Endothelial cell of umbilical vein (primary cell): ENCODE results near the gene GSN. TPM values are rescaled to one million over a fixed set of nuclear protein-coding genes. Genes with fewer than 3 reads are reported as not detected.

Experiments used
- BruUV-seq: library from RNA; stranded (reverse); fragments of 400-500 nt; replicated peaks from 2 replicates; lab custom pipeline; 2021; lab: Mats Ljungman, UMichigan
- CTCF ChIA-PET: fragments of 300-600, 350-600 bp; sonication (Branson Sonifier 250); formaldehyde crosslinking; loops from one replicate; lab custom pipeline; 2021; ENCODE audit warnings: antibody characterized with exemption, inconsistent platforms; lab: Charles Lee
- POLR2A ChIA-PET: fragments of 300-600, 350-600 bp; sonication (Branson Sonifier 250); formaldehyde crosslinking; loops from one replicate; lab custom pipeline; 2021; ENCODE audit warnings: antibody characterized with exemption, inconsistent platforms; lab: Charles Lee
- DNase-seq: peaks from one replicate; pipeline ENCODE4 v3.0.0-alpha.2; 2011; ENCODE audit warnings: low read depth, low spot score
- FAIRE-seq: peaks from 2 replicates; lab custom pipeline; 2011; peaks lifted over from hg19 to GRCh38; lab: Jason Lieb, UNC
- H2AFZ ChIP-seq: 2 replicates; pipeline ENCODE4 v1.6.0; 2012; ENCODE audit warnings: low read depth, low read length, control low read depth, inconsistent platforms
- H3K27ac ChIP-seq: 2 replicates; pipeline ENCODE4 v1.5.1; 2011; ENCODE audit warnings: low read depth, mild to moderate bottlenecking, control low read depth, low read length, moderate library complexity; ENCODE audit not compliant: insufficient read depth
- H3K27me3 ChIP-seq, 2 experiments: 2 replicates each; pipeline versions ENCODE4 v1.6.0 to v1.6.1; 2011; ENCODE audit warnings: low read length in 2 of 2, mixed read lengths in 1 of 2; ENCODE audit not compliant: control insufficient read depth in 2 of 2, insufficient read depth in 2 of 2
- H3K36me3 ChIP-seq, 2 experiments: 2 replicates in 1 of 2; 3 replicates in 1 of 2; pipeline ENCODE4 v1.5.1; 2011; ENCODE audit warnings: low read length in 2 of 2, mild to moderate bottlenecking in 1 of 2, moderate library complexity in 1 of 2; ENCODE audit not compliant: control insufficient read depth in 2 of 2, insufficient read depth in 2 of 2; ENCODE audit errors: extremely low read depth in 1 of 2
- H3K4me1 ChIP-seq: 3 replicates; pipeline ENCODE4 v1.5.1; 2011; ENCODE audit warnings: mild to moderate bottlenecking, low read length; ENCODE audit not compliant: control insufficient read depth, insufficient read depth; ENCODE audit errors: extremely low read depth
- H3K4me2 ChIP-seq: 2 replicates; pipeline ENCODE4 v1.6.1; 2011; ENCODE audit warnings: low read length, control low read depth, mixed read lengths; ENCODE audit not compliant: insufficient read depth
- H3K4me3 ChIP-seq, 3 experiments: fragments of 200-600 bp in 1 of 3; sonication (generic), shearing (Covaris generic) in 1 of 3; replicated peaks in 1 of 3; 2 replicates each; pipeline ENCODE4 v1.5.1; 2011 to 2016; ENCODE audit warnings: control low read depth in 3 of 3, low read length in 3 of 3, mild to moderate bottlenecking in 2 of 3, inconsistent platforms in 1 of 3, low read depth in 1 of 3, moderate library complexity in 1 of 3; ENCODE audit not compliant: insufficient read depth in 1 of 3
- H3K79me2 ChIP-seq: 2 replicates; pipeline ENCODE4 v1.6.0; 2012; ENCODE audit warnings: low read length, inconsistent platforms; ENCODE audit not compliant: control insufficient read depth, insufficient read depth
- H3K9ac ChIP-seq: replicated peaks from 2 replicates; pipeline ENCODE3; 2011; ENCODE audit warnings: low read length, control low read depth; ENCODE audit not compliant: insufficient read depth; ENCODE audit errors: extremely low read depth
- H3K9me1 ChIP-seq: replicated peaks from 3 replicates; pipeline ENCODE4 v1.6.0; 2011; ENCODE audit warnings: mild to moderate bottlenecking, low read length; ENCODE audit not compliant: control insufficient read depth, insufficient read depth; ENCODE audit errors: extremely low read depth
- H3K9me3 ChIP-seq: replicated peaks from 2 replicates; pipeline ENCODE4 v1.5.1; 2012; ENCODE audit warnings: low read length, inconsistent platforms; ENCODE audit not compliant: control insufficient read depth, insufficient read depth
- H4K20me1 ChIP-seq: replicated peaks from 2 replicates; pipeline ENCODE3; 2011; ENCODE audit warnings: mild to moderate bottlenecking, low read length; ENCODE audit not compliant: control insufficient read depth, insufficient read depth; ENCODE audit errors: extremely low read depth
- CTCF ChIP-seq, 2 donors: IDR thresholded peaks; 1 replicate in 1 of 2; 2 replicates in 1 of 2; pipeline ENCODE4 v1.5.1; 2011; ENCODE audit warnings: low read length in 2 of 2, mild to moderate bottlenecking in 2 of 2, moderate library complexity in 2 of 2, control low read depth in 1 of 2, inconsistent platforms in 1 of 2, low read depth in 1 of 2; ENCODE audit not compliant: insufficient read depth in 1 of 2; ENCODE audit errors: extremely low read depth in 1 of 2
- EZH2 ChIP-seq: IDR thresholded peaks from 2 replicates; pipeline ENCODE4 v1.6.1; 2012; ENCODE audit warnings: borderline replicate concordance, low read depth, mild to moderate bottlenecking, moderate library complexity, low read length, inconsistent platforms; ENCODE audit not compliant: severe bottlenecking
- FOS ChIP-seq: IDR thresholded peaks from 2 replicates; pipeline ENCODE4 v1.6.1; 2011; ENCODE audit warnings: mild to moderate bottlenecking, low read length, moderate library complexity, borderline replicate concordance; ENCODE audit not compliant: insufficient read depth
- GATA2 ChIP-seq: IDR thresholded peaks from 2 replicates; pipeline ENCODE4 v1.7.0; 2011; ENCODE audit warnings: low read depth, mild to moderate bottlenecking, moderate library complexity, mixed read lengths, low read length; ENCODE audit not compliant: insufficient read length, insufficient read depth
- JUN ChIP-seq: IDR thresholded peaks from 2 replicates; pipeline ENCODE4 v1.6.1; 2011; ENCODE audit warnings: borderline replicate concordance, low read depth; ENCODE audit not compliant: insufficient read length, insufficient read depth
- MAX ChIP-seq: IDR thresholded peaks from 2 replicates; pipeline ENCODE4 v1.6.1; 2011; ENCODE audit not compliant: insufficient read depth, insufficient read length
- MYC ChIP-seq: IDR thresholded peaks from one replicate; pipeline ENCODE4 v1.6.1; 2011; ENCODE audit warnings: mild to moderate bottlenecking, low read depth, low read length
- POLR2A ChIP-seq: IDR thresholded peaks from 2 replicates; pipeline ENCODE4 v1.6.1; 2012; ENCODE audit warnings: low read depth, mild to moderate bottlenecking, control low read depth, low read length
- POLR2AphosphoS5 ChIP-seq: IDR thresholded peaks from 2 replicates; pipeline ENCODE4 v1.6.1; 2012; ENCODE audit warnings: low read depth, mild to moderate bottlenecking, control low read depth, low read length, moderate library complexity; ENCODE audit not compliant: insufficient read depth
- dilution Hi-C: fragments of 300-500 bp; cut with MboI; formaldehyde crosslinking; loops from one replicate; pipeline ENCODE4 v1.15.0; 2019; ENCODE audit warnings: low sequenced_read_pairs; ENCODE audit not compliant: extremely low pct_ligation_motif_present
- intact Hi-C: fragments of 100-400 bp; cut with micrococcal nuclease; formaldehyde crosslinking; loops from one replicate; pipeline ENCODE4 v1.10.0; 2022
- polyA plus RNA-seq, 4 experiments: library from polyadenylated mRNA; depleted of rRNA in 3 of 4; stranded (reverse) in 3 of 4; unstranded in 1 of 4; fragments of >200 nt; gene quantifications; 2 replicates each; pipeline versions ENCODE4 v1.2.1 to v1.2.3, GENCODE V29; 2011 to 2012; ENCODE audit warnings: missing spikeins in 1 of 4
- total RNA-seq: library from RNA; stranded (reverse); gene quantifications from 2 replicates; pipeline ENCODE4 v1.2.3, GENCODE V29; 2021

Gene GSN
- total and polyA plus RNA-seq, 2 donors (not counting 3 experiments of a cell fraction or from before 2014, with no cell fraction given), result 130 to 232 TPM

GRCh38 chr9:121233906-121234831 is 33.8 kb upstream of the GSN start:
- Histone ChIP-seq H3K27ac (no peak overlapping the region), H2AFZ (no peak overlapping the region)
- intact Hi-C loops, result no loop called here

GRCh38 chr9:121234832-121235161 is 33.2 kb upstream of the GSN start:
- Histone ChIP-seq H2AFZ (no peak overlapping the region), H3K9me1 (no peaks in the 10 kb centered on the region), H4K20me1 (no peaks in the 10 kb centered on the region), H3K4me1 (peaks cover 6% of the 10 kb centered on the region), H3K9me3 (no peaks in the 10 kb centered on the region), H3K4me3 (no peak overlapping the region), H3K9ac (no peak overlapping the region), H3K27ac (no peak overlapping the region), H3K79me2 (no peaks in the 10 kb centered on the region), H3K4me2 (no peak overlapping the region), H3K36me3 (no peaks in the 10 kb centered on the region), H3K27me3 (peaks cover 0 to 3% of the 10 kb centered on the region in 2 experiments)
- dilution Hi-C loops (no loop called here), intact Hi-C loops (no loop called here)
- TF ChIP-seq EZH2 (no peak), MYC (no peak), MAX (no peak), GATA2 (no peak), POLR2AphosphoS5 (no peak), CTCF (IDR thresholded peaks at IDR 0.05; ENCODE audit: extremely low read depth in 1 of 2, insufficient read depth in 1 of 2, low read depth in 1 of 2, low read length in 2 of 2) (no peak), POLR2A (no peak), FOS (no peak), JUN (no peak)
- POLR2A ChIA-PET, result interaction anchor here (0.8 kb wide), 1 partner anchor 26 kb away, joined by 4 read pairs; no protein-coding TSS in a partner anchor
- FAIRE-seq (no peak), DNase-seq (no peak)
- CTCF ChIA-PET, result interaction anchor here (1.1 to 2.9 kb wide), 7 partner anchors 9 to 43 kb away, joined by 3 to 15 read pairs (median 5); partner anchors contain the start of genes GSN and RAB14
- BruUV-seq, result no TSS peak

More at GRCh38 chr9:121233906-121234831, 33.8 kb upstream of the GSN start:
- no peaks in the 10 kb centered on the region for H3K9me1 ChIP-seq
- peaks cover 0 to 3% of the 10 kb centered on the region in 2 experiments for H3K27me3 ChIP-seq
- no peaks in the 10 kb centered on the region for H3K79me2 ChIP-seq
- no peak overlapping the region for H3K9ac ChIP-seq
- H4K20me1 ChIP-seq, result no peaks in the 10 kb centered on the region
- dilution Hi-C loops, result no loop called here
- no peak overlapping the region for H3K4me3 ChIP-seq
- H3K4me1 ChIP-seq, result peaks cover 6% of the 10 kb centered on the region
- CTCF ChIA-PET, result interaction anchor here (1.1 to 2.9 kb wide), 7 partner anchors 10 to 44 kb away, joined by 3 to 15 read pairs (median 5); partner anchors contain the start of genes GSN and RAB14
- no peak for TF ChIP-seq POLR2AphosphoS5
- no peak for TF ChIP-seq MYC
- no peak overlapping the region for H3K4me2 ChIP-seq
- DNase-seq (no peak), FAIRE-seq (peak; percentile 61)
- BruUV-seq, result no TSS peak
- H3K9me3 ChIP-seq, result no peaks in the 10 kb centered on the region
- POLR2A ChIA-PET, result no interaction called here
- no peaks in the 10 kb centered on the region for H3K36me3 ChIP-seq
